HG02678 (cell line): ENCODE results near the gene TRAIP.
"Not testable (repeated sequence)": the region's sequence is repeated elsewhere in the genome, so short reads cannot be mapped to it uniquely, and the experiment has no call there.

Experiments
- ATAC-seq: cut with Tn5 transposase; IDR thresholded peaks from one replicate; pipeline ENCODE4 v1.9.1; 2021; ENCODE audit warnings: mild to moderate bottlenecking, moderate library complexity; ENCODE audit not compliant: unreplicated experiment

The TRAIP gene

GRCh38 chr3:49831341-49831740, 25.0 kb downstream of the TRAIP start:
- ATAC-seq: no peak

DNA sequence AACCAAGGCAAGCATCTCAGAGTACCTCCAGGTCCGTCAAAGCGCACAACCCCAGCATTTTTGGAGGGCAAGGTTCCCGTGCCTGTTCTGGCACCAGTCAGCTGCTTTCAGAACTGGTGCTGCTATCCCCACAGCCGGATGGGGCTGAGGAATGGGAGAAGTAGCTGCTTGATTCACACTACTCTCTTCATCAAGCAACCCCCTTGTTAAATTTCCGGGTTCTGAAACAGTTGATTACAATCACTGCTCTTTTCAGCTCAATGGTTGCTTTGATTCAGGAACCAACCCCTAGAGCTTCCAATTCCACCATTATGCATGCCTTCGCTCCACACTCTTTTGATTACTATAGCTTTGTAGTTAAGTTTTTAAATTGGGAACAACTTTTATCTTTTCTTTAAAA, 30.3 kb downstream of the TRAIP start:
- no peak for ATAC-seq

- not testable (repeated sequence) for ATAC-seq
Measured at GRCh38 chr3:49823131-49823530, 33.2 kb downstream of the TRAIP start.

- ATAC-seq: peak; percentile 70
Measured at GRCh38 chr3:49813497-49814174, 42.7 kb downstream of the TRAIP start, which contains the start of gene UBA7. Gene UBA7 (minus strand): TSS chr3:49813953. CDS start chr3:49813787, 166 bp downstream.

DNA sequence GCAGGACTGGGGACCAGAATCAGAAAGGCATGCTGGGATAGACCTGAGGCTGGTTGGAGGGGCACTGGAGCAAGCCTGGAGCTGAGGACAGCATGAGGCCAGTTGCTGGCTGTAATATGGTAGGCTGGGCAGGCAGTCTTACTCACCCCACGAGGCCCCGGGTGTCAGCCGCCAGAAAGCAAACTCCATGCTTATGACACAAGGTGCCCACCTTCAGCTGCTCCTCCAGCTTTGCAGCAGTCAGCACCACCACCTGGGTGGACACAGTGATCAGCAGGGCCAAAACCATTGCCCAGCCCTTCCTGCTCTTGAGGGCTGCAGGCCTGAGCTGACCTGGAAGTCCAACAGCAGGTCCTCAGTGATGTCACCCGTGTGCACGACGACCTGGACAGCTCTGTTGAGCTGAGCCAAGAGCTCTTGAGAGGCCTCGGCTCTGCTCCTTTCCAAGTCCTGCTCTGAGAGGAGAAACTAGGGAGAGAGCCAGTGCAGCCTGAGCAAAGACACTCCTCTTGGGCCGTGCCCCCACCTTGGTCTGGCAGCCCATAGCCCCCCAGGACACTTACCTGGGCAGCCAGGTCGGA, 43.4 kb downstream of the TRAIP start:
- no peak for ATAC-seq

GRCh38 chr3:49807431-49808114, 48.8 kb downstream of the TRAIP start:
- no peak for ATAC-seq

DNA sequence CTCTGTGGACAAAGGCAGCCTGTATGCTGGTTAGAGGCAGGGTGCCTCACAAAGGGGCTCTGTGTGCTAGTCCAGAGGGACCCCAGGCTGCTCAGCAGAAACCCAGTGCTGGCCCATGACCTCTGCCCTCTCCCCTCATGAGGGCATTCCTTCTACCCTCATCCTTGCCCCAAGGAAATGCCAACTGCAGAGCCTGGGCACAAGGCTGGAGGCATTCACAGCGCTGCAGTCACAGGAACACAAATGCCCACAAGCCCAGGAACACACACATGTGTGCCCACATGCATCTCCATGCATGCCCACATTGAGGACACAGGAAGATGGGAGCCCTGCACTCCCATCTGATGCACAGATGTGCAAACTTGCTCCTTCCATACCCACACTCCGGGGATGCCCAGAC, 49.5 kb downstream of the TRAIP start:
- no peak for ATAC-seq

DNA sequence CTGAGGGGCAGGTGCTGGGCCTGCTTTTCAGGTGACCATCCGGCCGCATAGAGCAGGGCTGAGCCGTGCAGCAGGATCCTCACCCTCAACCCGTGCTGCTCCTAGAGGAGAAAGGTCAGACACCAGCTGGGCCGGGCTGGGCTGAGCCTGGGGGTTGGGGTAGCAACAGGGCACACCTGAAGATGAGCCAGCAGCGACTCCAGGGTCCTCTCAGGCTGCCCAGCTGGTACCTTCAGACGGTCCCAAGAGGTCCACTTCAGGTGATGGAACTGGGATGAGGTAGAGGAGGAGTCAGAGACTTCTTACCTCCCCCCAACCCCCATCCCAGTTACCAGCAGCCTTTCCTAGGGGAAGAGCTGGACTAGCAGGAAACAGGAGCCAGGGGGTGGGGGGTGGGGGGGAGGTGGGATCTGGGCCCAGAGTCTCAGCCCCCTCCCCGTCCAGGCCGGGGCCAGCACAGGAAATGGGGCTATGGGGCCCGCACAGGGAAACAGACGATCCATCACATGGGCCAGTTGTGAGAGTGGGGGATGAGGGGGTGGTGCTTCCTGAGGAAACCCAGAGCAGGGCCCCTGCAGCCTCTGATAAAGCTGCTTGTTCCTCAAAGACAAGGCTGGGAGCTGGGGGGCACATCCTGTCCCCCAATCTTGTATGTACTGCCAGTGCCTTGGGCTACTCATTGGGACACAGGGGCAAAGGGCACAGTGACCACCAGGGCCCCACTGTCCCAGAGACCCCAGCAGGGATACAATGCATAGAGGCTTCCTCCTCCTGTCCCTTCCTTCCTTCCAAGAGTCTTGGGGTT, 50.3 kb downstream of the TRAIP start:
- ATAC-seq: no peak

DNA sequence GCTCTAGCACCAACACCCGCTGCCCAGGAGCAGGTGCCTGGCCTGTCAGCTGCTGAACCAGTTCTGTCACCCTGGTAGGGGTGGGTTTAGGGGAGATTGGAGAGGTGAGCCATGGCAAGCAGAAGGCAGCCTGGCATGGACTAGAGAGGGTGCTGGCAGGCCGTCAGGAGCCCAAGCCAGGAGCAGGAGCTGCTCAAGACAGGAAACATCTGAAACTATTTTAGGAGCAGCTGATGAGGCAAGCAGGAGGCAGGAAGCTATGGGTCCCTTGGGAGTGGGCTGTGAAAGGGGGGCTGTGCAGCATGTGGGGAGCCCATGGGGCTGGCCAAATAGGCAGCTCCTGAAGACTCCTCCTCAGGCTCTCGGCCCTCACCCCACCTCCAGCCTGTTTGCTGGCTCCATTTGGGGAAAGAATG, 51.0 kb downstream of the TRAIP start:
- no peak for ATAC-seq

DNA sequence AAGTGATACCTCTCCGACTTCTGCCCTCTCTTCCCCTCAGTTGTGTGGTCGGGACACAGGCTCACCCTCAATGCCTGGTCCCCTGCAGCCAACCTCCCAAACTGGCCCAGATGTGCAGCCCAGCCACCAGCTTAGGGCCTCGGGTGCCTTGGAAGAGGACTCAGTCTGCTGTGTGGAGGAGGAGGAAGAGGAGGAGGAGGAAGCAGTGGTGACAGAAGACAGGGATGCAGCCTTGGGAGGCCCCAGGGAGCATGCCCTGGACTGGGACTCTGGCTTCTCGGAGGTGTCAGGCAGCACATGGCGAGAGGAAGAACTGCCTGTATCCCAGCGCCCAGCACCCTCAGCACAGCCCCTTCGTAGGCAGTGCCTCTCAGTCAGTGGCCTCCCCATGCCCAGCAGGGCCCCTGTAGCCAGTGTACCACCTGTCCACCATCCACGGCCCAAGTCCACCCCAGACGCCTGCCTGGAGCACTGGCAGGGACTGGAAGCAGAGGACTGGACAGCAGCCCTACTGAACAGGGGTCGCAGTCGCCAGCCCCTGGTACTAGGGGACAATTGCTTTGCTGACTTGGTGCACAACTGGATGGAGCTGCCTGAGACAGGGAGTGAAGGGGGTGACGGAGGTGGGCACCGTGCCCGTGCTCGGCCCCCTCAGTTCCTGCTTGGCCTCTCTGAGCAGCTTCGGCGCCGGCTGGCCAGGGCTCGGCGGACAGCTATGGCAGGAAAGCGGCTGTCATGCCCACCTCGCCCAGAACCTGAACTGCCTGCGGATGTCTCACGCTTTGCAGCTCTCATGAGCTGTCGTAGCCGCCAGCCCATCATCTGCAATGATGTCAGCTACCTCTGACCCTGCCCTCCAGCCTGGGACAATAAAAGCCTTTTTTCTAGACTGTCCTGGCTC, 52.0 kb downstream of the TRAIP start:
- ATAC-seq: no peak

DNA sequence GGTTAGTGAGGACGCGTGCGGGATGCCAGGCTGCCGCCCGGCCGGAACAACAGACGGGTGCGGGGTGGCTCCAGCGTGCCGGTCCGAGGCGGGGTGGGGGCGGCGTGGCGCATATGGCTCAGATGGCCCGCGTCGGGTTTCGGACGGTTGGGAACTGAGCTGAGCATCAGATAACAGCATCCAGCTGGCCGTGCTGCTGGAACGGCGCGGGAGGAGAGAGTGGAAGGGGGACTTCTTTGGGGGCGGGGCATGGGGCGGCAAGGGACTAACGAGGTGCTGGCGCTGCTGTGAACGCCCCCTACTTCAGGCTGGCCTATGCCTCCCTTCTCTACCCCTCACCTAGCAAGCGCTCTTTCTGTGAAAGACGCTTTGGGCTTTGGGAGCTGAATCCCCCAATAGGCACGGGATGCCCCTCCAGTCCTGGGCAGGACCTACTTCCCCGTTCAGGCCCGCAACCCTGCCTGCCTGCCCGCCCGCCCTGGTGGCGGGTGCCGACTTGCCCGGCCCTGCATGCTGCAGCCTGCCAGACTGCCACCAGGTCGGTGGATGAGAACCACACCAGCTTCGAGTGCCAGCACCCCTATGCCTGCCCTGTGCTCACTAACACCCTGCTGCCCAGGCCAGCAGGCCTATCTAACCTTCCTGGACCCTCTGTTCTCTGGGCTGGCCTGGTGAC, 52.8 kb downstream of the TRAIP start:
- ATAC-seq: peak; percentile 2

DNA sequence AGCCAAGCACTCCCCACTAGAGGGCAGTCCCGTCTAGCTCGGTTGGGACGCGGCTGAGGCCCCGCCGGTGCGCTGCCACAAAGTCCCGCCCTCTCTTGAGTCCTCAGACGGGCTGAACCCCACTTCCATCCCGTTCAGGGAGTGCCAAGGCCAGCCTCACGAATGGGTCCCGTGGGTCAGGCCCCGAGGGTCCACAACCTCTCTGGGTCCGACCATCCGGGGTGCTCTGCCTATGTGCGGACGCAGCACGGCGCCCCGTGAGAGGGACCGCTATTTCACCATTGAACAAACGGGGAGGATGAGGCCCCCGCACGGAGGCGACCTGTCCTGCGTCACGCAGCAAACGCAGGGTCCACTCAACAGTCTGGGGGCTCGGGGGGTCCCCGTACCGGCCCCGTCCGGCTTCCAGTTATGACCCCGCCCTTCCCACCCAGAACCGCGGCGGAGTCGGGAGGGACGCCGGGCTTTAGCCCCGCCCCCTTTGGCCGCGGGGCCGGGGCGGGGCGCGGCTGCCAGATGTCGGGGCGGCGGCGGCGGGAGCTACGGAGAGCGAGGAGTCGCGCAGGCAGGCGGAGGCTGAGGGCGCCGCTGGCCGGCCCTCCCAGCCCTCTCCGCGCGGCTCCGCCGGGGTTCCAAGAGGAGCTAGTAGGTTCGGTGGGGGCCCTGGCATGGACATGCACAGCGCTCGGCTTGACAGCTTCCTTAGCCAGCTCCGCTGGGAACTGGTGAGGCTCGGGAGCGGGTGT, 53.5 kb downstream of the TRAIP start, which contains the start of gene INKA1:
Gene INKA1, plus strand, starts transcription at position 543 of the 746 bp plus-strand sequence. Its CDS starts 132 bp downstream, at position 675.
- peak; percentile 67 for ATAC-seq

GRCh38 chr3:49801160-49801559, 55.2 kb downstream of the TRAIP start:
- ATAC-seq: no peak

DNA sequence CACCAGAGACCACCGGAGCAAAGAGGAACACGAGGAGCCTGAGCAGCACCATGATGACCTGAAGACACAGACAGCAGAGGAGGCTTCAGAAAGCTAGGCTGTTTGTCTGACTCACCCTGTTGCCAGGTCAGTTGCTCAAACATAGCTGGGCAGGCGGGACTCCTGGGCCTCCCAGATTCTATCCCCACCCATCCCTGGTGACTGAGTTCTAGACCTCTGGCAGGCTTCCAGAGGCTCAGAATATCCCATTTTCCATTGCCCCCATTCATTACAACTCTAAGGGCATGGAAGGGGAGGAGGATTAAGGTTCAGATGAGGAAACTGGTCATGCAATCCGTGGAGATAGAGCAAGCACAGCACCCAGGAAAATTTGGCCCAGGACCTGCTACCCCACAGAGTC, 56.6 kb downstream of the TRAIP start, which contains the start of gene CDHR4:
Gene CDHR4, minus strand, starts transcription at position 113 of the 400 bp plus-strand sequence. Its CDS starts 61 bp downstream, at position 52.
- no peak for ATAC-seq

GRCh38 chr3:49799105-49799504, 57.3 kb downstream of the TRAIP start:
- ATAC-seq: no peak

GRCh38 chr3:49794926-49795905, 61.1 kb downstream of the TRAIP start:
- ATAC-seq: no peak

DNA sequence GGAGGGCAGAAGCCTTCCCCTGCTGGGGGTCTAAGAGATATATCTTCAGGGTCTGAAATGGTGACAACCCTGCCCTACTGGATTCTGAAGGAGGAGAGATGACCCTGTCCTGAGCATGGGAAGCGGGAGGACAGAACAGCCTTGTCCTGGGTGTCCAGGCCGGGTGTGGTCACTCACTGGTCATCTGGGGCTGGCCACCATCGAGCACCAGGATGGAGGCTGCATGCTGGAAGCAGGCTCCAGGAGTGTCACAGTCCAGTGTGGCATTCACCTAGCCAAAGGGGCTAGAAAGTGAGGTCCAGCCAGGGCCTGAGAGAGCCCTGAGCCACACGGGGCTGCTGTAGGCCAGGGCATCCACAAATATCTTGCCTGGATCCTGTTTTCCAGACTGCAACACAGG, 61.9 kb downstream of the TRAIP start:
- ATAC-seq: no peak
